H9 (cell line): Measurements from ENCODE around the gene USP21. TPM values are rescaled to one million over a fixed set of nuclear protein-coding genes. Genes with fewer than 3 reads are reported as not detected.

ENCODE experiments used
- DNase-seq: peaks from one replicate; pipeline ENCODE4 v3.0.0-alpha.2; 2017
- H2AFZ ChIP-seq: one replicate; pipeline ENCODE4 v1.6.1; 2013; ENCODE audit warnings: mild to moderate bottlenecking, low read length, control low read depth, moderate library complexity
- H2AK5ac ChIP-seq: 2 replicates; pipeline ENCODE4 v1.6.1; 2013; ENCODE audit warnings: low read length, control low read depth, mixed read lengths; ENCODE audit not compliant: insufficient read length
- H2BK120ac ChIP-seq: one replicate; pipeline ENCODE4 v1.6.1; 2013; ENCODE audit warnings: low read depth, mild to moderate bottlenecking, low read length, control low read depth, inconsistent platforms; ENCODE audit not compliant: poor library complexity, severe bottlenecking
- H2BK12ac ChIP-seq: 2 replicates; pipeline ENCODE4 v1.6.1; 2013; ENCODE audit warnings: low read length, control low read depth, mixed read lengths, low read depth; ENCODE audit not compliant: insufficient read length
- H2BK15ac ChIP-seq: 2 replicates; pipeline ENCODE4 v1.6.1; 2013; ENCODE audit warnings: low read depth, low read length, control low read depth
- H2BK20ac ChIP-seq: one replicate; pipeline ENCODE4 v1.6.1; 2013; ENCODE audit warnings: low read depth, mild to moderate bottlenecking, low read length, control low read depth, inconsistent platforms; ENCODE audit not compliant: poor library complexity, severe bottlenecking
- H2BK5ac ChIP-seq: 2 replicates; pipeline ENCODE4 v1.6.1; 2013; ENCODE audit warnings: low read length, control low read depth, mixed read lengths; ENCODE audit not compliant: insufficient read length
- H3K14ac ChIP-seq: 2 replicates; pipeline ENCODE4 v1.6.1; 2013; ENCODE audit warnings: low read length, control low read depth; ENCODE audit not compliant: insufficient read depth
- H3K18ac ChIP-seq: 2 replicates; pipeline ENCODE4 v1.6.1; 2013; ENCODE audit warnings: low read depth, mild to moderate bottlenecking, mixed read lengths, low read length, control low read depth; ENCODE audit not compliant: insufficient read length
- H3K23ac ChIP-seq: 2 replicates; pipeline ENCODE4 v1.6.1; 2013; ENCODE audit warnings: low read length, control low read depth, mixed read lengths, low read depth; ENCODE audit not compliant: insufficient read length
- H3K23me2 ChIP-seq: 2 replicates; pipeline ENCODE4 v1.6.1; 2013; ENCODE audit warnings: low read depth, mild to moderate bottlenecking, mixed read lengths, low read length, control low read depth; ENCODE audit not compliant: insufficient read length, poor library complexity, severe bottlenecking
- H3K27ac ChIP-seq: 2 replicates; pipeline ENCODE4 v1.5.1; 2013; ENCODE audit warnings: low read length, control low read depth, mixed read lengths, low read depth; ENCODE audit not compliant: insufficient read length
- H3K27me3 ChIP-seq: 2 replicates; pipeline ENCODE4 v1.6.1; 2013; ENCODE audit warnings: low read length, control low read depth, inconsistent platforms; ENCODE audit not compliant: insufficient read depth
- H3K4ac ChIP-seq: 2 replicates; pipeline ENCODE4 v1.6.1; 2013; ENCODE audit warnings: low read depth, mild to moderate bottlenecking, control low read depth, inconsistent platforms, low read length, moderate library complexity
- H3K4me1 ChIP-seq: 2 replicates; pipeline ENCODE4 v1.6.1; 2013; ENCODE audit warnings: low read length, control low read depth, inconsistent platforms; ENCODE audit not compliant: insufficient read depth
- H3K4me2 ChIP-seq: 2 replicates; pipeline ENCODE4 v1.6.1; 2013; ENCODE audit warnings: low read length, control low read depth, mixed read lengths; ENCODE audit not compliant: insufficient read length, insufficient read depth
- H3K56ac ChIP-seq: 2 replicates; pipeline ENCODE4 v1.6.1; 2013; ENCODE audit warnings: low read depth, mild to moderate bottlenecking, mixed read lengths, low read length, control low read depth; ENCODE audit not compliant: insufficient read length
- H3K79me1 ChIP-seq: 2 replicates; pipeline ENCODE4 v1.6.1; 2013; ENCODE audit warnings: low read depth, mild to moderate bottlenecking, moderate library complexity, low read length, control low read depth, inconsistent platforms; ENCODE audit not compliant: insufficient read depth, poor library complexity, severe bottlenecking
- H3K79me2 ChIP-seq: 2 replicates; pipeline ENCODE4 v1.6.1; 2013; ENCODE audit warnings: low read length, control low read depth, inconsistent platforms; ENCODE audit not compliant: insufficient read depth
- H3K9ac ChIP-seq: 2 replicates; pipeline ENCODE4 v1.6.1; 2013; ENCODE audit warnings: low read length, control low read depth, mixed read lengths; ENCODE audit not compliant: insufficient read length; ENCODE audit errors: extremely low read depth
- H3K9me3 ChIP-seq: one replicate; pipeline ENCODE4 v1.6.1; 2013; ENCODE audit warnings: low read depth, low read length, inconsistent platforms; ENCODE audit not compliant: control insufficient read depth
- H3T11ph ChIP-seq: one replicate; pipeline ENCODE4 v1.6.1; 2013; ENCODE audit warnings: mild to moderate bottlenecking, low read length, control low read depth, inconsistent platforms
- H4K20me1 ChIP-seq: one replicate; pipeline ENCODE4 v1.6.1; 2013; ENCODE audit not compliant: control insufficient read depth, insufficient read length, insufficient read depth
- H4K5ac ChIP-seq: 2 replicates; pipeline ENCODE4 v1.6.1; 2013; ENCODE audit warnings: low read depth, mild to moderate bottlenecking, mixed read lengths, low read length, control low read depth; ENCODE audit not compliant: insufficient read length
- H4K8ac ChIP-seq: replicated peaks from 2 replicates; pipeline ENCODE4 v1.6.1; 2013; ENCODE audit warnings: low read length, control low read depth, mixed read lengths, low read depth; ENCODE audit not compliant: insufficient read length
- H4K91ac ChIP-seq: 2 replicates; pipeline ENCODE4 v1.6.1; 2013; ENCODE audit warnings: low read depth, mild to moderate bottlenecking, moderate library complexity, mixed read lengths, low read length, control low read depth; ENCODE audit not compliant: insufficient read length
- H3K27ac Mint-ChIP-seq, 3 experiments: 2 replicates in 2 of 3; 3 replicates in 1 of 3; pipeline ENCODE4 v1.8.0; 2020 to 2021; ENCODE audit warnings: mixed read lengths in 3 of 3, mild to moderate bottlenecking in 1 of 3, moderate library complexity in 1 of 3
- H3K27me3 Mint-ChIP-seq: 2 replicates; pipeline ENCODE4 v1.8.0; 2021; ENCODE audit warnings: low read depth, mild to moderate bottlenecking, moderate library complexity, mixed read lengths
- H3K36me3 Mint-ChIP-seq, 3 experiments: 2 replicates in 2 of 3; 3 replicates in 1 of 3; pipeline ENCODE4 v1.8.0; 2020 to 2021; ENCODE audit warnings: low read depth in 3 of 3, mixed read lengths in 3 of 3; ENCODE audit not compliant: insufficient read depth in 1 of 3
- H3K4me1 Mint-ChIP-seq, 2 experiments: 2 replicates each; pipeline ENCODE4 v1.8.0; 2020; ENCODE audit warnings: mixed read lengths in 2 of 2
- H3K4me3 Mint-ChIP-seq, 2 experiments: 2 replicates in 1 of 2; 3 replicates in 1 of 2; pipeline ENCODE4 v1.8.0; 2020 to 2021; ENCODE audit warnings: mild to moderate bottlenecking in 2 of 2, mixed read lengths in 2 of 2, moderate library complexity in 1 of 2
- H3K9me3 Mint-ChIP-seq, 2 experiments: 2 replicates in 1 of 2; 3 replicates in 1 of 2; pipeline ENCODE4 v1.8.0; 2020; ENCODE audit warnings: mild to moderate bottlenecking in 2 of 2, mixed read lengths in 2 of 2, moderate library complexity in 1 of 2
- CTCF ChIP-seq: fragments of 200-600 bp; sonication (generic); conservative IDR thresholded peaks from 3 replicates; pipeline ENCODE4 v1.8.0; 2021; ENCODE audit warnings: antibody characterized with exemption, mild to moderate bottlenecking
- WGBS: extraction: QIAGEN DNeasy Blood & Tissue Kit; methylation state at CpG from one replicate; pipeline ENCODE4 v1.1.7; 2013; ENCODE audit warnings: missing lambda C conversion rate, low lambda C conversion rate, mixed read lengths; ENCODE audit not compliant: insufficient read length; ENCODE audit errors: extremely low coverage; 5-methylcytosine and 5-hydroxymethylcytosine counted together
- total RNA-seq: library from RNA; stranded (reverse); gene quantifications from 2 replicates; pipeline ENCODE4 v1.2.1, GENCODE V29; 2021

USP21 gene
- total RNA-seq, 1 experiment from 2014 or later = 17.9 TPM

DNA sequence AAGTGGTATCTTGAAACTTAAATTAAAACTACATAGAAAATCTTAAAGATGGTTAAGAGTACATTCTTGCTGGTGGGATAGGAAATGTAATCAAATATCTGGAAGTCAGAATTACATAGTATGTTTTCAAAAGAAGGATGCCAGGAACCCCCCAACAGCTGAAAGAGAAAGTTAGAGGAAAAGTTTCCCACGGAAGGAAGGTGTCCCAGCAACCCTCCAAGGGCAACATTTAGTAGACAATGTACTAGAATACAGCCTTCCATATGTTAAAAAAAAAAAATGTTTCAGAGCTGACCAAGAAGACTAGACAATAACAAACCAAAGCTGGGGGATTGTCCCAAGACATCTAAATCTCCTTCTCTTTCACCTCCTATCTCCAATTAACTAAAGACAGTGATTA is 29.0 kb upstream of the USP21 start:
- Histone ChIP-seq H4K8ac (no peak overlapping the region), H3K4me1 (no peaks in the 10 kb centered on the region), H3K4me2 (peak overlapping the region; percentile 98), H3K23ac (no peak overlapping the region), H3K23me2 (peaks cover 13% of the 10 kb centered on the region), H2BK120ac (no peak overlapping the region), H3K9ac (no peak overlapping the region), H2BK12ac (no peak overlapping the region), H3K79me2 (peaks cover 6% of the 10 kb centered on the region; the same call in 1 of the 2 replicates), H3K79me1 (peaks cover 8% of the 10 kb centered on the region), H2AK5ac (no peak overlapping the region), H3K56ac (no peak overlapping the region), H4K5ac (no peak overlapping the region), H2AFZ (no peak overlapping the region), H3K4ac (no peak overlapping the region), H3K27ac (no peak overlapping the region), H3T11ph (no peak overlapping the region), H3K27me3 (no peaks in the 10 kb centered on the region), H3K9me3 (no peaks in the 10 kb centered on the region), H4K91ac (no peak overlapping the region), H4K20me1 (no peaks in the 10 kb centered on the region), H3K18ac (no peak overlapping the region), H2BK15ac (no peak overlapping the region), H2BK20ac (no peak overlapping the region), H3K14ac (no peak overlapping the region), H2BK5ac (no peak overlapping the region)
- H3K27me3 Mint-ChIP-seq = no peaks in the 10 kb centered on the region
- no peak for DNase-seq
- H3K27ac Mint-ChIP-seq = peak overlapping the region in 1 of 3 experiments; percentile 23; a peak in 1 of 7 replicates
- TF ChIP-seq CTCF = no peak
- peak overlapping the region in 1 of 2 experiments; percentile 11; a peak in 3 of 5 replicates for H3K4me3 Mint-ChIP-seq
- WGBS = no CpG with 5 or more reads among the region's 1 CpG
- peaks cover 13 to 47% (median 47%) of the 10 kb centered on the region in 3 experiments; a peak in 6 of 7 replicates for H3K36me3 Mint-ChIP-seq
- H3K4me1 Mint-ChIP-seq = peaks cover 18 to 19% of the 10 kb centered on the region in 2 experiments
- H3K9me3 Mint-ChIP-seq = no peaks in the 10 kb centered on the region; a peak in 1 of 5 replicates
